Stimulated activated naive CD4-positive, alpha-beta T cell (primary cell): ENCODE results near the gene SLC12A9.
A peak's percentile ranks its signal among the peaks of the same experiment; 100 is the strongest.

Experiments used
- DNase-seq, 6 experiments: peaks; one replicate each; lab custom pipeline; 2025; lab: John Stamatoyannopoulos, UW

Gene SLC12A9

DNA sequence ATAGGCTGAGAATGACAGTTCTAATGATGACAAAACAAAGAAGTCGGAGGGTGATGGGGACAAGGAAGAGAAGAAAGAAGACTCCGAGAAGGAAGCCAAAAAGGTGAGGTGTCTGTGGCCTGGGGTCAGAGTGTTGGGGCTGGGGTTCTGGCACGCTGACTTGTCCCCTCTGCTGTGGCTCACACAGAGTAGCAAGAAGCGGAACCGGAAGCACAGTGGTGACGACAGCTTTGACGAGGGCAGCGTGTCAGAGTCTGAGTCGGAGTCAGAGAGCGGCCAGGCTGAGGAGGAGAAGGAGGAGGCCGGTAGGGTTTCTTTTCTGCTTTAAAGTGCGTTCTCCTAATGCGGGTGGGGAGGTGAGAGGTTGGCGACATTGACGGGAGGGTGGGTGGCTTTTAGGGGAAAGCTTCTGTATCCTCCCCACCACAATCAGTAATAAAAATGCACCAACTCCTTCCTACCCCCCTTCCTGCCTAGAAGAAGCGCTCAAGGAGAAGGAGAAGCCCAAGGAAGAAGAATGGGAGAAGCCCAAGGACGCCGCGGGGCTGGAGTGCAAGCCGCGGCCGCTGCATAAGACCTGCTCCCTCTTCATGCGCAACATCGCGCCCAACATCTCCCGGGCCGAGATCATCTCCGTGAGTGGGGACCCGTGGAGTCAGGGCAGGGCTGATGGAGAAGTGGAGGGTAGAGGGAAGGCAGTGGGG is 32.4 kb downstream of the SLC12A9 start:
- DNase-seq = no peak

- no peak for DNase-seq
Observed at GRCh38 chr7:100885440-100886141, 33.1 kb downstream of the SLC12A9 start.

DNA sequence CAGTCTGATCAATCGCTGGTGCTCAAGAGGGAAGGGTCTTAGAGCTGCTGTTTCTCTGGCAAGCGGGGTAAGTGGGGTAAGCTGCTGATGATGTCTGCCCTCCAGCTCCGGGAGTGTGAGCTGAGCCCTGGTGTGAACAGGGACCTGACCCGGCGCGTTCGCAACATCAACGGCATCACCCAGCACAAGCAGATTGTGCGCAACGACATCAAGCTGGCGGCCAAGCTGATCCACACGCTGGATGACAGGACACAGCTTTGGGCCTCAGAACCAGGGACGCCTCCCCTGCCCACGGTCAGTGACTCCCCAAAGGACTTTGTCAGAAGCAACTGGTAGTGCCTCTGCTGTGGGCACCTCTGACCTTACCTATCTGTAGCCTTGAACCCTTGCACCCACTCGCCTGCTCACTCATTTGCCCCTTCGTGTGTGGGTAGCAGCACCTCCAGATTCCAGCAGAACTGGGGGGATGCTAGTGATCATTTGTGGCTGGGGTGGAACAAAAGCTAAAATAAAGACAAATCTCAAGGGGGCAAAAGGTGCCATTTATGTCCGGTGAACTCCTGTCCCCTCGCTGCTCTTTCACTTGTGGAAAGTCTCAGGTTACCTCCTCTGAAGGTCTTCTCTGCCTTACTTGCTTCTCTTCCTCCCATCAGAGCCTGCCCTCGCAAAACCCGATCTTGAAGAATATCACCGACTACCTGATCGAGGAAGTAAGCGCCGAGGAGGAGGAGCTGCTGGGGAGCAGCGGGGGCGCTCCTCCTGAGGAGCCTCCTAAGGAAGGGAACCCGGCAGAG is 33.8 kb downstream of the SLC12A9 start:
- no peak for DNase-seq

DNA sequence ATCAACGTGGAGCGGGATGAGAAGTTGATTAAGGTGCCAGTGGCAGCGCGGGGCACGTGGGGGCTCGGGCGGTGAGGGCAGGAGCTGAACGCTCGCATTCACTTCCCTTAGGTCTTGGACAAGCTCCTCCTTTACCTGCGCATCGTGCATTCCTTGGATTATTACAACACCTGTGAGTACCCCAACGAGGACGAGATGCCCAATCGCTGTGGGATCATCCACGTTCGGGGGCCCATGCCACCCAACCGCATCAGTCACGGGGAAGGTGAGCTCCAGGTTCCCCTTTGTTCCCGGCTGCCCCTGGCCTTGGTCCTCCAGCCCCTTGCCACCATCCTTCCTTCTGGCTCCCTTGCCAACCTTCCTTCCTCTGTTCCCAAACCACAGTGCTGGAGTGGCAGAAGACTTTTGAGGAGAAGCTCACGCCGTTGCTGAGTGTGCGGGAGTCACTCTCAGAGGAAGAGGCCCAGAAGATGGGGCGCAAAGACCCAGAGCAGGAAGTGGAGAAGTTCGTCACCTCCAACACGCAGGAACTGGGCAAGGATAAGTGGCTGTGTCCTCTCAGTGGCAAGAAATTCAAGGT is 34.5 kb downstream of the SLC12A9 start:
- DNase-seq = no peak

GRCh38 chr7:100887516-100888290 is 35.2 kb downstream of the SLC12A9 start:
- DNase-seq = peak; percentile 33 to 56 (median 51)

GRCh38 chr7:100888291-100888987 is 35.9 kb downstream of the SLC12A9 start:
- DNase-seq = peak in 1 of 6 experiments; percentile 28

GRCh38 chr7:100888988-100889750 is 36.7 kb downstream of the SLC12A9 start, which contains the start of gene UFSP1:
Gene UFSP1, minus strand, starts transcription at chr7:100889715. Its CDS starts 444 bp downstream, at chr7:100889271.
- DNase-seq = peak in 1 of 6 experiments; percentile 38

- peak in 1 of 6 experiments; percentile 22 for DNase-seq
Observed at GRCh38 chr7:100890653-100891567, 38.4 kb downstream of the SLC12A9 start.

- no peak for DNase-seq
Observed at GRCh38 chr7:100891568-100892247, 39.2 kb downstream of the SLC12A9 start.

- no peak for DNase-seq
Observed at GRCh38 chr7:100892364-100893317, 40.1 kb downstream of the SLC12A9 start.

DNA sequence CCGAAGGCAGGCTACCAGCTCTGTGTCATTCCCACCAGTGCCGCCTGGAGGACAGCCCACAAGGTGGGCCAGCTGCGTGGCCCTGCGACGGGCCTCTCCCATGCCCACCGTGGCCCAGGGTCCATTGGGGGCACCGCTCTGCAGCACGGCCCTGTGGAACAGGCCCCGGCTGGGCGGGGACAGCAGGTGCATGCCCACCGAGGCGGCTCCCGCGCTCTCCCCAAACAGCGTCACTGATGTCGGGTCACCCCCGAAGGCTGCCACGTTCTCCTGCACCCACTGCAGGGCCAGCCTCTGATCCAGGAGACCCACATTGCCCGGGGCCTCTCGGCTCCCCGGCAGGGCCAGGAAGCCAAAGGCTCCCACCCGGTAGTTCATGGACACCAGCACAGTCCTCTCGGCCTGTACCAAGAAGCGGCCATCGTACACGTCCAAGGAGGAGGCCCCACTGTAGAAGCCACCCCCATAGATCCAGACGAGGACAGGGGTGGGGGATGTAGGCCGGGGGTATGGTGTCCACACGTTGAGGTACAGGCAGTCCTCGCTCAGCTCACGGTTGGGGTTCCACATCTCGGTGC is 40.9 kb downstream of the SLC12A9 start:
- no peak for DNase-seq

GRCh38 chr7:100893910-100894721 is 41.6 kb downstream of the SLC12A9 start:
- no peak for DNase-seq

- peak in 4 of 6 experiments; percentile 31 to 55 (median 44) for DNase-seq
Observed at GRCh38 chr7:100894860-100895700, 42.6 kb downstream of the SLC12A9 start.

DNA sequence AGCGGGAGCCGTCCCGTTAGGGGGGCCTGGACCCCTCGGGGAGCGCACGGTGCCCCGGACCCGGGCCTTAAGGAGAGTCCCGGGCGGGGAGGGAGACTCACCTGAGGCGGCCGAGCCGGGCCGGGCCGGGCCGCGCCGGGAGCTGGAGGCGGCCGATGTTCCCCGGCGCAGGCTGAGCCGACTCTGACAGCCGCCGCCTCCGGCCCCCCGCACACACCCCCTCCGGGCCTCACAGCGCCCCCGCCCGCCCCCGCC is 43.1 kb downstream of the SLC12A9 start, which contains the start of gene ACHE:
ACHE (minus strand) TSS at position 188 of the 255 bp plus-strand sequence. CDS start 1,656 bp downstream, outside the sequence.
- no peak for DNase-seq
